ENCODE results near the gene HMCN2. TPM values are rescaled to one million over a fixed set of nuclear protein-coding genes. Genes with fewer than 3 reads are reported as not detected.

HMCN2 gene
- total RNA-seq, 1 experiment from 2014 or later, result 1.6 TPM

- intact Hi-C loops (cut with micrococcal nuclease; ENCODE audit: unreplicated experiment), result loop anchor here (2.0 to 5.0 kb wide), 2 partner anchors 37 to 47 kb away; no protein-coding TSS in a partner anchor
- DNase-seq, result peak; percentile 54 to 63
- Histone ChIP-seq H3K4me1 (replicated peaks; ENCODE audit: insufficient read depth) (peaks cover 22% of the 10 kb centered on the region), H3K4me3 (no peak overlapping the region), H2AFZ (no peak overlapping the region), H3K27me3 (ENCODE audit: insufficient read depth, low read depth) (no peaks in the 10 kb centered on the region), H3K9me2 (ENCODE audit: insufficient read depth) (no peaks in the 10 kb centered on the region), H3F3A (ENCODE audit: insufficient read depth, low read depth) (no peaks in the 10 kb centered on the region; the same call in none of the 2 replicates), H4K20me1 (ENCODE audit: insufficient read depth) (no peaks in the 10 kb centered on the region), H3K9me3 (ENCODE audit: insufficient read depth, low read depth) (no peaks in the 10 kb centered on the region), H3K79me2 (ENCODE audit: low read depth) (no peaks in the 10 kb centered on the region), H3K4me2 (peak overlapping the region; percentile 38), H3K36me3 (ENCODE audit: low read depth) (no peaks in the 10 kb centered on the region), H3K27ac (no peak overlapping the region; the same call in 1 of the 2 replicates)
- ChIA-PET POLR2A (ENCODE audit: unreplicated experiment) (interaction anchor here (0.6 to 0.7 kb wide), 3 partner anchors 13 to 61 kb away, joined by 3 to 11 read pairs (median 4); no protein-coding TSS in a partner anchor), CTCF (interaction anchor here (0.6 to 1.2 kb wide), 3 partner anchors 13 to 49 kb away, joined by 3 to 9 read pairs (median 3); no protein-coding TSS in a partner anchor)
- no TSS peak for BruUV-seq (replicated peaks)
- TF ChIP-seq CTCF (conservative IDR thresholded peaks at IDR 0.05) (no peak), EZH2 (IDR thresholded peaks at IDR 0.05; ENCODE audit: low read depth) (no peak)
These were observed 148.6 kb downstream of the HMCN2 start for GRCh38 chr9:130414081-130414731.

GRCh38 chr9:130414910-130415746, 149.6 kb downstream of the HMCN2 start:
- intact Hi-C loops (cut with micrococcal nuclease; ENCODE audit: unreplicated experiment), result loop anchor here (2.0 to 5.0 kb wide), 2 partner anchors 36 to 48 kb away; no protein-coding TSS in a partner anchor
- H3K4me1 ChIP-seq (replicated peaks; ENCODE audit: insufficient read depth), result peaks cover 22% of the 10 kb centered on the region
- H3K4me2 ChIP-seq, result peak overlapping the region; percentile 38; the same call in 1 of the 2 replicates
- no peaks in the 10 kb centered on the region for H3K79me2 ChIP-seq (ENCODE audit: low read depth)
- no TSS peak for BruUV-seq (replicated peaks)
- H3F3A ChIP-seq (ENCODE audit: insufficient read depth, low read depth), result no peaks in the 10 kb centered on the region; the same call in none of the 2 replicates
- H2AFZ ChIP-seq, result no peak overlapping the region
- H3K27ac ChIP-seq, result no peak overlapping the region; the same call in 1 of the 2 replicates
- TF ChIP-seq EZH2 (IDR thresholded peaks at IDR 0.05; ENCODE audit: low read depth) (no peak), CTCF (conservative IDR thresholded peaks at IDR 0.05) (no peak)
- H3K27me3 ChIP-seq (ENCODE audit: insufficient read depth, low read depth), result no peaks in the 10 kb centered on the region
- no peaks in the 10 kb centered on the region for H4K20me1 ChIP-seq (ENCODE audit: insufficient read depth)
- H3K36me3 ChIP-seq (ENCODE audit: low read depth), result no peaks in the 10 kb centered on the region
- ChIA-PET POLR2A (ENCODE audit: unreplicated experiment) (no interaction called here), CTCF (interaction anchor here (0.6 to 1.2 kb wide), 2 partner anchors 12 to 50 kb away, joined by 3 to 9 read pairs; no protein-coding TSS in a partner anchor)
- no peaks in the 10 kb centered on the region for H3K9me3 ChIP-seq (ENCODE audit: insufficient read depth, low read depth)
- H3K4me3 ChIP-seq, result no peak overlapping the region
- peak in 1 of 2 experiments; percentile 61 for DNase-seq
- H3K9me2 ChIP-seq (ENCODE audit: insufficient read depth), result no peaks in the 10 kb centered on the region

- Histone ChIP-seq H3K27me3 (ENCODE audit: insufficient read depth, low read depth) (no peaks in the 10 kb centered on the region), H3K27ac (no peak overlapping the region), H3F3A (ENCODE audit: insufficient read depth, low read depth) (no peaks in the 10 kb centered on the region; the same call in none of the 2 replicates), H3K4me1 (replicated peaks; ENCODE audit: insufficient read depth) (peaks cover 15% of the 10 kb centered on the region), H3K36me3 (ENCODE audit: low read depth) (no peaks in the 10 kb centered on the region), H2AFZ (no peak overlapping the region), H3K79me2 (ENCODE audit: low read depth) (no peaks in the 10 kb centered on the region), H3K9me2 (ENCODE audit: insufficient read depth) (no peaks in the 10 kb centered on the region), H3K4me2 (no peak overlapping the region), H4K20me1 (ENCODE audit: insufficient read depth) (no peaks in the 10 kb centered on the region), H3K9me3 (ENCODE audit: insufficient read depth, low read depth) (no peaks in the 10 kb centered on the region), H3K4me3 (no peak overlapping the region)
- ChIA-PET POLR2A (ENCODE audit: unreplicated experiment) (no interaction called here), CTCF (interaction anchor here (0.7 kb wide), 1 partner anchor 307 kb away, joined by 6 read pairs; no protein-coding TSS in a partner anchor)
- TF ChIP-seq EZH2 (IDR thresholded peaks at IDR 0.05; ENCODE audit: low read depth), result no peak
- TF ChIP-seq CTCF (conservative IDR thresholded peaks at IDR 0.05), result 0 out of 2 replicates have a peak, but pooled peaks have one; percentile 29
- no TSS peak for BruUV-seq (replicated peaks)
- peak in 1 of 2 experiments; percentile 32 for DNase-seq
- intact Hi-C loops (cut with micrococcal nuclease; ENCODE audit: unreplicated experiment), result loop anchor here (1.0 kb wide), 1 partner anchor 310 kb away; no protein-coding TSS in a partner anchor
These were observed 152.0 kb downstream of the HMCN2 start for GRCh38 chr9:130417602-130418001.
